Right lobe of liver (tissue), 4 donors: ENCODE measurements around the gene ADGRG3.

ENCODE experiments used
- POLR2A ChIP-seq: fragments of 450-650 bp; IDR thresholded peaks from one replicate; pipeline ENCODE4 v1.6.1; 2017; ENCODE audit warnings: antibody characterized with exemption, mild to moderate bottlenecking
- TF ChIP-seq, protein P1 (sequence below), 4 donors: fragments of 200-600 bp in 3 of 4; fragments of 450-650 bp in 1 of 4; IDR thresholded peaks; one replicate each; pipeline versions ENCODE4 v1.5.1 to v1.8.0; 2016 to 2022; ENCODE audit warnings: antibody characterized with exemption in 4 of 4, mild to moderate bottlenecking in 2 of 4
- donor health status: DM: no; HTN: no; CAD: no.
- donor health status: DM: no; HTN: no; CAD: no.
- donor health status: DM: no; HTN: yes; CAD: no.

DNA sequence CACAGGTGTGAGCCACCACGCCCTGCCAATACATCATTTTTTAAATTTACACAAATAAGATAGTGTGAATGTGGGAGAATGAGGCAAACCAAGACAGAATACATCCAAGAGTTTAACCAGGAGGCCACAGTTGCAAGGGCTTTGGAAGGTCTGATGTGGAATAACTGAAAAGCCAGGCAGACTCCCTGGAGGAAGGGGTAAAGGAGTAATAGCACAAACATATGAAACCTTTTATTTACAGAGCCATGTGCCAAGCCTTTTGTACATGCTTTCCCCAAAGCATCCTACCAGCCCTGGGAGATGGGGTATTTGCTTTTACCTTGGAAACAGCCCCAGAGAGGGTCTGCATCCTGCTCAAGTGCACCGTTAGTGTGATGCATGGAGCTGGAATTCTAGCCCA is 4.7 kb downstream of the ADGRG3 start:
- TF ChIP-seq, protein P1, sequence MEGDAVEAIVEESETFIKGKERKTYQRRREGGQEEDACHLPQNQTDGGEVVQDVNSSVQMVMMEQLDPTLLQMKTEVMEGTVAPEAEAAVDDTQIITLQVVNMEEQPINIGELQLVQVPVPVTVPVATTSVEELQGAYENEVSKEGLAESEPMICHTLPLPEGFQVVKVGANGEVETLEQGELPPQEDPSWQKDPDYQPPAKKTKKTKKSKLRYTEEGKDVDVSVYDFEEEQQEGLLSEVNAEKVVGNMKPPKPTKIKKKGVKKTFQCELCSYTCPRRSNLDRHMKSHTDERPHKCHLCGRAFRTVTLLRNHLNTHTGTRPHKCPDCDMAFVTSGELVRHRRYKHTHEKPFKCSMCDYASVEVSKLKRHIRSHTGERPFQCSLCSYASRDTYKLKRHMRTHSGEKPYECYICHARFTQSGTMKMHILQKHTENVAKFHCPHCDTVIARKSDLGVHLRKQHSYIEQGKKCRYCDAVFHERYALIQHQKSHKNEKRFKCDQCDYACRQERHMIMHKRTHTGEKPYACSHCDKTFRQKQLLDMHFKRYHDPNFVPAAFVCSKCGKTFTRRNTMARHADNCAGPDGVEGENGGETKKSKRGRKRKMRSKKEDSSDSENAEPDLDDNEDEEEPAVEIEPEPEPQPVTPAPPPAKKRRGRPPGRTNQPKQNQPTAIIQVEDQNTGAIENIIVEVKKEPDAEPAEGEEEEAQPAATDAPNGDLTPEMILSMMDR (IDR thresholded peaks at IDR 0.05): no peak
- no peak for TF ChIP-seq POLR2A
